IPS-18c (cell line): ENCODE data around the gene SLC20A1.

ENCODE experiments used
- H3K4me3 ChIP-seq: 2 replicates; pipeline ENCODE4 v1.7.0; 2013; ENCODE audit warnings: low read depth, mild to moderate bottlenecking, low read length, moderate library complexity; ENCODE audit not compliant: insufficient read depth
- H3K9me3 ChIP-seq: one replicate; pipeline ENCODE4 v1.6.1; 2013; ENCODE audit warnings: mild to moderate bottlenecking, low read length, moderate library complexity; ENCODE audit not compliant: control insufficient read depth, insufficient read depth

SLC20A1 gene

GRCh38 chr2:112710956-112711750 lies 65.4 kb downstream of the SLC20A1 start:
- no peak overlapping the region for H3K4me3 ChIP-seq

GRCh38 chr2:112712465-112712864 lies 66.7 kb downstream of the SLC20A1 start:
- Histone ChIP-seq H3K4me3 (no peak overlapping the region), H3K9me3 (no peaks in the 10 kb centered on the region)

More at GRCh38 chr2:112710956-112711750, 65.4 kb downstream of the SLC20A1 start:
- H3K9me3 ChIP-seq = no peaks in the 10 kb centered on the region

- no peak overlapping the region for H3K4me3 ChIP-seq
- H3K9me3 ChIP-seq = no peaks in the 10 kb centered on the region
Observed at GRCh38 chr2:112712903-112713584, 67.3 kb downstream of the SLC20A1 start.
